ENCODE data around the gene ASF1A.

Gene ASF1A

GRCh38 chr6:118908441-118908840 lies 14.5 kb downstream of the ASF1A start:
- Histone ChIP-seq H3K27ac (ENCODE audit: insufficient read depth, low read depth, low read length, poor library complexity, severe bottlenecking) (no peak overlapping the region), H3K36me3 (ENCODE audit: control insufficient read depth, insufficient read depth, low read length) (peaks cover 30% of the 10 kb centered on the region), H3K4me3 (ENCODE audit: insufficient read depth, low read depth, low read length) (no peak overlapping the region), H3K27me3 (ENCODE audit: control insufficient read depth, insufficient read depth, low read length, poor library complexity, severe bottlenecking) (no peaks in the 10 kb centered on the region), H3K9me3 (ENCODE audit: control insufficient read depth, low read length) (no peaks in the 10 kb centered on the region), H3K4me1 (ENCODE audit: control insufficient read depth, insufficient read depth, low read length) (no peaks in the 10 kb centered on the region)
- WGBS, 2 experiments: no CpG with 5 or more reads among the region's 1 CpG

- H3K36me3 ChIP-seq (ENCODE audit: control insufficient read depth, insufficient read depth, low read length): peaks cover 29% of the 10 kb centered on the region
These were observed 18.7 kb downstream of the ASF1A start for GRCh38 chr6:118912646-118913045.

GRCh38 chr6:118913161-118913560 lies 19.2 kb downstream of the ASF1A start:
- H3K36me3 ChIP-seq (ENCODE audit: control insufficient read depth, insufficient read depth, low read length): peaks cover 29% of the 10 kb centered on the region

More at GRCh38 chr6:118912646-118913045, 18.7 kb downstream of the ASF1A start:
- Histone ChIP-seq H3K4me1 (ENCODE audit: control insufficient read depth, insufficient read depth, low read length) (no peaks in the 10 kb centered on the region), H3K27me3 (ENCODE audit: control insufficient read depth, insufficient read depth, low read length, poor library complexity, severe bottlenecking) (no peaks in the 10 kb centered on the region), H3K9me3 (ENCODE audit: control insufficient read depth, low read length) (no peaks in the 10 kb centered on the region), H3K27ac (ENCODE audit: insufficient read depth, low read depth, low read length, poor library complexity, severe bottlenecking) (no peak overlapping the region), H3K4me3 (ENCODE audit: insufficient read depth, low read depth, low read length) (no peak overlapping the region)
- WGBS, 2 experiments: 83 to 100% methylated on average over 4 to 5 of the region's 5 CpGs

GRCh38 chr6:118914598-118914997 lies 20.6 kb downstream of the ASF1A start:
- Histone ChIP-seq H3K27me3 (ENCODE audit: control insufficient read depth, insufficient read depth, low read length, poor library complexity, severe bottlenecking) (no peaks in the 10 kb centered on the region), H3K4me1 (ENCODE audit: control insufficient read depth, insufficient read depth, low read length) (no peaks in the 10 kb centered on the region), H3K27ac (ENCODE audit: insufficient read depth, low read depth, low read length, poor library complexity, severe bottlenecking) (no peak overlapping the region), H3K9me3 (ENCODE audit: control insufficient read depth, low read length) (no peaks in the 10 kb centered on the region), H3K36me3 (ENCODE audit: control insufficient read depth, insufficient read depth, low read length) (peaks cover 23% of the 10 kb centered on the region), H3K4me3 (ENCODE audit: insufficient read depth, low read depth, low read length) (no peak overlapping the region)

More at GRCh38 chr6:118913161-118913560, 19.2 kb downstream of the ASF1A start:
- Histone ChIP-seq H3K4me1 (ENCODE audit: control insufficient read depth, insufficient read depth, low read length) (no peaks in the 10 kb centered on the region), H3K27ac (ENCODE audit: insufficient read depth, low read depth, low read length, poor library complexity, severe bottlenecking) (no peak overlapping the region), H3K4me3 (ENCODE audit: insufficient read depth, low read depth, low read length) (no peak overlapping the region), H3K27me3 (ENCODE audit: control insufficient read depth, insufficient read depth, low read length, poor library complexity, severe bottlenecking) (no peaks in the 10 kb centered on the region), H3K9me3 (ENCODE audit: control insufficient read depth, low read length) (no peaks in the 10 kb centered on the region)
- WGBS, 2 experiments: 91 to 98% methylated on average over 2 of the region's 2 CpGs

- no peak overlapping the region for H3K27ac ChIP-seq (ENCODE audit: insufficient read depth, low read depth, low read length, poor library complexity, severe bottlenecking)
- H3K4me3 ChIP-seq (ENCODE audit: insufficient read depth, low read depth, low read length): no peak overlapping the region
- H3K4me1 ChIP-seq (ENCODE audit: control insufficient read depth, insufficient read depth, low read length): no peaks in the 10 kb centered on the region
- WGBS, 2 experiments: 95 to 96% methylated on average over 5 of the region's 5 CpGs
- H3K27me3 ChIP-seq (ENCODE audit: control insufficient read depth, insufficient read depth, low read length, poor library complexity, severe bottlenecking): no peaks in the 10 kb centered on the region
- no peaks in the 10 kb centered on the region for H3K9me3 ChIP-seq (ENCODE audit: control insufficient read depth, low read length)
- peaks cover 17% of the 10 kb centered on the region for H3K36me3 ChIP-seq (ENCODE audit: control insufficient read depth, insufficient read depth, low read length)
These were observed 23.8 kb downstream of the ASF1A start for GRCh38 chr6:118917546-118918328.

- Histone ChIP-seq H3K36me3 (ENCODE audit: control insufficient read depth, insufficient read depth, low read length) (peaks cover 16% of the 10 kb centered on the region), H3K27me3 (ENCODE audit: control insufficient read depth, insufficient read depth, low read length, poor library complexity, severe bottlenecking) (no peaks in the 10 kb centered on the region), H3K27ac (ENCODE audit: insufficient read depth, low read depth, low read length, poor library complexity, severe bottlenecking) (no peak overlapping the region), H3K4me3 (ENCODE audit: insufficient read depth, low read depth, low read length) (no peak overlapping the region), H3K9me3 (ENCODE audit: control insufficient read depth, low read length) (no peaks in the 10 kb centered on the region), H3K4me1 (ENCODE audit: control insufficient read depth, insufficient read depth, low read length) (no peaks in the 10 kb centered on the region)
- WGBS, 2 experiments: 86 to 100% methylated on average over 2 of the region's 2 CpGs
These were observed 24.4 kb downstream of the ASF1A start for GRCh38 chr6:118918329-118918725.

- Histone ChIP-seq H3K36me3 (ENCODE audit: control insufficient read depth, insufficient read depth, low read length) (peaks cover 8% of the 10 kb centered on the region), H3K27me3 (ENCODE audit: control insufficient read depth, insufficient read depth, low read length, poor library complexity, severe bottlenecking) (no peaks in the 10 kb centered on the region), H3K9me3 (ENCODE audit: control insufficient read depth, low read length) (no peaks in the 10 kb centered on the region), H3K27ac (ENCODE audit: insufficient read depth, low read depth, low read length, poor library complexity, severe bottlenecking) (no peak overlapping the region), H3K4me3 (ENCODE audit: insufficient read depth, low read depth, low read length) (no peak overlapping the region), H3K4me1 (ENCODE audit: control insufficient read depth, insufficient read depth, low read length) (no peaks in the 10 kb centered on the region)
- 96 to 100% methylated on average over 1 of the region's 1 CpG for WGBS, 2 experiments
These were observed 27.1 kb downstream of the ASF1A start for GRCh38 chr6:118921084-118921483.

GRCh38 chr6:118923035-118923434 lies 29.1 kb downstream of the ASF1A start:
- WGBS, 2 experiments: 87 to 98% methylated on average over 3 of the region's 3 CpGs
- no peak overlapping the region for H3K4me3 ChIP-seq (ENCODE audit: insufficient read depth, low read depth, low read length)
- H3K36me3 ChIP-seq (ENCODE audit: control insufficient read depth, insufficient read depth, low read length): peaks cover 8% of the 10 kb centered on the region
- H3K9me3 ChIP-seq (ENCODE audit: control insufficient read depth, low read length): no peaks in the 10 kb centered on the region
- no peak overlapping the region for H3K27ac ChIP-seq (ENCODE audit: insufficient read depth, low read depth, low read length, poor library complexity, severe bottlenecking)
- no peaks in the 10 kb centered on the region for H3K4me1 ChIP-seq (ENCODE audit: control insufficient read depth, insufficient read depth, low read length)
- H3K27me3 ChIP-seq (ENCODE audit: control insufficient read depth, insufficient read depth, low read length, poor library complexity, severe bottlenecking): no peaks in the 10 kb centered on the region

- Histone ChIP-seq H3K4me1 (ENCODE audit: control insufficient read depth, insufficient read depth, low read length) (peaks cover 4% of the 10 kb centered on the region), H3K9me3 (ENCODE audit: control insufficient read depth, low read length) (no peaks in the 10 kb centered on the region), H3K27me3 (ENCODE audit: control insufficient read depth, insufficient read depth, low read length, poor library complexity, severe bottlenecking) (no peaks in the 10 kb centered on the region), H3K27ac (ENCODE audit: insufficient read depth, low read depth, low read length, poor library complexity, severe bottlenecking) (no peak overlapping the region), H3K4me3 (ENCODE audit: insufficient read depth, low read depth, low read length) (no peak overlapping the region), H3K36me3 (ENCODE audit: control insufficient read depth, insufficient read depth, low read length) (peaks cover 4% of the 10 kb centered on the region)
- 92 to 93% methylated on average over 3 of the region's 3 CpGs for WGBS, 2 experiments
These were observed 36.7 kb downstream of the ASF1A start for GRCh38 chr6:118930680-118931079.

GRCh38 chr6:118931436-118931835 lies 37.5 kb downstream of the ASF1A start:
- no peaks in the 10 kb centered on the region for H3K9me3 ChIP-seq (ENCODE audit: control insufficient read depth, low read length)
- peaks cover 8% of the 10 kb centered on the region for H3K4me1 ChIP-seq (ENCODE audit: control insufficient read depth, insufficient read depth, low read length)
- H3K4me3 ChIP-seq (ENCODE audit: insufficient read depth, low read depth, low read length): no peak overlapping the region
- H3K27ac ChIP-seq (ENCODE audit: insufficient read depth, low read depth, low read length, poor library complexity, severe bottlenecking): no peak overlapping the region
- peaks cover 4% of the 10 kb centered on the region for H3K36me3 ChIP-seq (ENCODE audit: control insufficient read depth, insufficient read depth, low read length)
- WGBS, 2 experiments: 82 to 95% methylated on average over 3 to 5 of the region's 5 CpGs
- H3K27me3 ChIP-seq (ENCODE audit: control insufficient read depth, insufficient read depth, low read length, poor library complexity, severe bottlenecking): no peaks in the 10 kb centered on the region
